ENCODE data around the gene KSR2.

Gene KSR2

GRCh38 chr12:117596968-117597367, 371.8 kb downstream of the KSR2 start:
- peak; percentile 67 for DNase-seq

GRCh38 chr12:117595751-117596150, 373.0 kb downstream of the KSR2 start:
- no peak for DNase-seq

- no peak for DNase-seq
Observed at GRCh38 chr12:117594481-117594880, 374.3 kb downstream of the KSR2 start.

GRCh38 chr12:117593815-117594400, 374.9 kb downstream of the KSR2 start:
- no peak for DNase-seq

GRCh38 chr12:117592588-117593305, 376.0 kb downstream of the KSR2 start:
- no peak for DNase-seq

- no peak for DNase-seq
Observed at GRCh38 chr12:117590999-117591398, 377.8 kb downstream of the KSR2 start.

- DNase-seq: no peak
Observed at GRCh38 chr12:117590386-117590785, 378.4 kb downstream of the KSR2 start.

GRCh38 chr12:117589021-117589420, 379.8 kb downstream of the KSR2 start:
- DNase-seq: no peak

- DNase-seq: peak; percentile 33
Observed at GRCh38 chr12:117587631-117588287, 381.0 kb downstream of the KSR2 start.

GRCh38 chr12:117583677-117584225, 385.0 kb downstream of the KSR2 start:
- no peak for DNase-seq

- DNase-seq: no peak
Observed at GRCh38 chr12:117583092-117583491, 385.7 kb downstream of the KSR2 start.

- no peak for DNase-seq
Observed at GRCh38 chr12:117582135-117582784, 386.5 kb downstream of the KSR2 start.

GRCh38 chr12:117580718-117581062, 388.1 kb downstream of the KSR2 start:
- DNase-seq: no peak

GRCh38 chr12:117580015-117580717, 388.6 kb downstream of the KSR2 start:
- DNase-seq: no peak

GRCh38 chr12:117577122-117577657, 391.6 kb downstream of the KSR2 start:
- no peak for DNase-seq

GRCh38 chr12:117576053-117576452, 392.7 kb downstream of the KSR2 start:
- no peak for DNase-seq

GRCh38 chr12:117574655-117575054, 394.1 kb downstream of the KSR2 start:
- DNase-seq: no peak

- DNase-seq: no peak
Observed at GRCh38 chr12:117572755-117573154, 396.0 kb downstream of the KSR2 start.

GRCh38 chr12:117571321-117571720, 397.5 kb downstream of the KSR2 start:
- no peak for DNase-seq

GRCh38 chr12:117570608-117571007, 398.2 kb downstream of the KSR2 start:
- no peak for DNase-seq

- DNase-seq: no peak
Observed at GRCh38 chr12:117567644-117568216, 401.1 kb downstream of the KSR2 start.

GRCh38 chr12:117564881-117565280, 403.9 kb downstream of the KSR2 start:
- no peak for DNase-seq
